Astrocyte (in vitro differentiated cells and primary cell): ENCODE data around the gene TMEM204. TPM values are rescaled to one million over a fixed set of nuclear protein-coding genes. Genes with fewer than 3 reads are reported as not detected.

ENCODE experiments used
- DNase-seq: peaks from one replicate; pipeline ENCODE4 v3.0.0-alpha.2; 2010; ENCODE audit warnings: low read depth
- FAIRE-seq: peaks from 2 replicates; lab custom pipeline; 2011; peaks lifted over from hg19 to GRCh38; lab: Jason Lieb, UNC
- H2AFZ ChIP-seq: 2 replicates; pipeline ENCODE4 v1.6.0; 2012; ENCODE audit warnings: low read depth, low read length, inconsistent platforms
- H3K27ac ChIP-seq: 2 replicates; pipeline ENCODE4 v1.5.1; 2011; ENCODE audit warnings: low read depth, low read length, inconsistent platforms
- H3K27me3 ChIP-seq: 2 replicates; pipeline ENCODE4 v1.6.0; 2011; ENCODE audit warnings: low read length, inconsistent platforms; ENCODE audit not compliant: insufficient read depth
- H3K36me3 ChIP-seq: 2 replicates; pipeline ENCODE4 v1.5.1; 2011; ENCODE audit warnings: low read length, inconsistent platforms; ENCODE audit not compliant: insufficient read depth
- H3K4me1 ChIP-seq: 2 replicates; pipeline ENCODE4 v1.5.1; 2011; ENCODE audit warnings: low read length, inconsistent platforms; ENCODE audit not compliant: insufficient read depth
- H3K4me2 ChIP-seq: 2 replicates; pipeline ENCODE4 v1.6.0; 2012; ENCODE audit warnings: low read length, inconsistent platforms
- H3K4me3 ChIP-seq: 2 replicates; pipeline ENCODE4 v1.5.1; 2011; ENCODE audit warnings: low read depth, mild to moderate bottlenecking, low read length, inconsistent platforms; ENCODE audit not compliant: insufficient read depth
- H3K79me2 ChIP-seq: 2 replicates; pipeline ENCODE4 v1.6.0; 2012; ENCODE audit warnings: mild to moderate bottlenecking, low read length, inconsistent platforms; ENCODE audit not compliant: insufficient read depth
- H3K9ac ChIP-seq: 2 replicates; pipeline ENCODE4 v1.6.0; 2012; ENCODE audit warnings: mild to moderate bottlenecking, low read length, inconsistent platforms
- H3K9me3 ChIP-seq: 2 replicates; pipeline ENCODE4 v1.5.1; 2012; ENCODE audit warnings: low read depth, mild to moderate bottlenecking, low read length, inconsistent platforms; ENCODE audit not compliant: insufficient read depth
- H4K20me1 ChIP-seq: 2 replicates; pipeline ENCODE4 v1.6.0; 2012; ENCODE audit warnings: low read length, inconsistent platforms; ENCODE audit not compliant: insufficient read depth
- H3K27ac Mint-ChIP-seq: one replicate; pipeline ENCODE4 v1.8.0; 2021; ENCODE audit warnings: mild to moderate bottlenecking, mixed read lengths; ENCODE audit not compliant: unreplicated experiment
- H3K27me3 Mint-ChIP-seq: one replicate; pipeline ENCODE4 v1.8.0; 2021; ENCODE audit warnings: low read depth, mixed read lengths; ENCODE audit not compliant: unreplicated experiment
- H3K36me3 Mint-ChIP-seq: one replicate; pipeline ENCODE4 v1.8.0; 2021; ENCODE audit warnings: low read depth, mixed read lengths; ENCODE audit not compliant: unreplicated experiment
- H3K4me1 Mint-ChIP-seq: one replicate; pipeline ENCODE4 v1.8.0; 2021; ENCODE audit warnings: low read depth, mixed read lengths; ENCODE audit not compliant: unreplicated experiment
- H3K4me3 Mint-ChIP-seq: one replicate; pipeline ENCODE4 v1.8.0; 2021; ENCODE audit warnings: mild to moderate bottlenecking, moderate library complexity, mixed read lengths; ENCODE audit not compliant: unreplicated experiment
- H3K9me3 Mint-ChIP-seq: one replicate; pipeline ENCODE4 v1.8.0; 2021; ENCODE audit warnings: mild to moderate bottlenecking, mixed read lengths; ENCODE audit not compliant: unreplicated experiment
- CTCF ChIP-seq: IDR thresholded peaks from 2 replicates; pipeline ENCODE4 v1.5.1; 2011; ENCODE audit warnings: low read depth, mild to moderate bottlenecking, inconsistent platforms, low read length, moderate library complexity; ENCODE audit not compliant: insufficient read depth
- EZH2 ChIP-seq: IDR thresholded peaks from 2 replicates; pipeline ENCODE4 v1.6.1; 2012; ENCODE audit warnings: mild to moderate bottlenecking, low read length, inconsistent platforms; ENCODE audit not compliant: insufficient read depth
- total RNA-seq: library from RNA; stranded (reverse); gene quantifications from 2 replicates; pipeline ENCODE4 v1.2.1, GENCODE V29; 2021

TMEM204 gene
- total RNA-seq, 1 donor from 2014 or later: not detected

GRCh38 chr16:1495889-1496262, 37.6 kb upstream of the TMEM204 start:
- H3K4me3 Mint-ChIP-seq: no peak overlapping the region
- DNase-seq (no peak), FAIRE-seq (no peak)
- Histone ChIP-seq H2AFZ (no peak overlapping the region), H3K9me3 (no peaks in the 10 kb centered on the region), H3K27me3 (no peaks in the 10 kb centered on the region), H3K4me3 (no peak overlapping the region), H3K4me1 (peaks cover 15% of the 10 kb centered on the region), H4K20me1 (peaks cover 13% of the 10 kb centered on the region), H3K36me3 (peaks cover 2% of the 10 kb centered on the region), H3K9ac (no peak overlapping the region), H3K4me2 (no peak overlapping the region), H3K79me2 (peaks cover 29% of the 10 kb centered on the region), H3K27ac (no peak overlapping the region)
- H3K36me3 Mint-ChIP-seq: peaks cover 5% of the 10 kb centered on the region
- H3K4me1 Mint-ChIP-seq: peaks cover 6% of the 10 kb centered on the region
- peaks cover 2% of the 10 kb centered on the region for H3K27me3 Mint-ChIP-seq
- TF ChIP-seq EZH2 (no peak), CTCF (no peak)
- no peaks in the 10 kb centered on the region for H3K9me3 Mint-ChIP-seq
- H3K27ac Mint-ChIP-seq: no peak overlapping the region

- peaks cover 2% of the 10 kb centered on the region for H3K36me3 ChIP-seq
- Mint-ChIP-seq H3K27ac (no peak overlapping the region), H3K27me3 (peaks cover under 1% of the 10 kb centered on the region), H3K4me3 (no peak overlapping the region), H3K4me1 (peaks cover 6% of the 10 kb centered on the region), H3K9me3 (no peaks in the 10 kb centered on the region), H3K36me3 (peaks cover 5% of the 10 kb centered on the region)
- no peak overlapping the region for H3K4me3 ChIP-seq
- H4K20me1 ChIP-seq: peaks cover 13% of the 10 kb centered on the region
- DNase-seq (no peak), FAIRE-seq (no peak)
- peaks cover 29% of the 10 kb centered on the region for H3K79me2 ChIP-seq
- no peak overlapping the region for H3K27ac ChIP-seq
- no peak overlapping the region for H3K4me2 ChIP-seq
- TF ChIP-seq EZH2 (no peak), CTCF (no peak)
- H3K4me1 ChIP-seq: peaks cover 15% of the 10 kb centered on the region
- H3K9ac ChIP-seq: no peak overlapping the region
- H3K27me3 ChIP-seq: no peaks in the 10 kb centered on the region
- H2AFZ ChIP-seq: no peak overlapping the region
- no peaks in the 10 kb centered on the region for H3K9me3 ChIP-seq
Measured at GRCh38 chr16:1496464-1496863, 37.0 kb upstream of the TMEM204 start.

GRCh38 chr16:1497014-1497598, 36.4 kb upstream of the TMEM204 start:
- no peak overlapping the region for H3K4me2 ChIP-seq
- no peak overlapping the region for H3K4me3 Mint-ChIP-seq

More at GRCh38 chr16:1497014-1497598, 36.4 kb upstream of the TMEM204 start:
- Histone ChIP-seq H2AFZ (no peak overlapping the region), H3K4me3 (no peak overlapping the region), H3K9ac (no peak overlapping the region), H3K27me3 (no peaks in the 10 kb centered on the region), H3K79me2 (peaks cover 29% of the 10 kb centered on the region), H4K20me1 (peaks cover 13% of the 10 kb centered on the region), H3K36me3 (peaks cover 2% of the 10 kb centered on the region), H3K9me3 (no peaks in the 10 kb centered on the region), H3K4me1 (peaks cover 15% of the 10 kb centered on the region), H3K27ac (no peak overlapping the region)
- Mint-ChIP-seq H3K36me3 (peaks cover 5% of the 10 kb centered on the region), H3K9me3 (no peaks in the 10 kb centered on the region), H3K27ac (no peak overlapping the region), H3K27me3 (no peaks in the 10 kb centered on the region), H3K4me1 (peaks cover 6% of the 10 kb centered on the region)
- no peak for TF ChIP-seq EZH2
- no peak for TF ChIP-seq CTCF
- FAIRE-seq: no peak
- no peak for DNase-seq
